Large intestine (tissue), 12 donors: ENCODE data around the gene BPIFB3. TPM values are rescaled to one million over a fixed set of nuclear protein-coding genes. Genes with fewer than 3 reads are reported as not detected.

Source experiments
- DNase-seq, 2 donors: peaks; one replicate each; pipeline versions ENCODE4 v3.0.0 to v3.0.0-alpha.2; 2013
- H3K27ac ChIP-seq: one replicate; pipeline ENCODE4 v1.5.1; 2013; ENCODE audit warnings: low read length
- H3K27me3 ChIP-seq: 2 replicates; pipeline ENCODE4 v1.6.1; 2013; ENCODE audit warnings: low read length; ENCODE audit not compliant: control insufficient read depth, insufficient read depth
- H3K36me3 ChIP-seq: 2 replicates; pipeline ENCODE4 v1.6.1; 2013; ENCODE audit warnings: low read length; ENCODE audit not compliant: control insufficient read depth, insufficient read depth
- H3K4me1 ChIP-seq: one replicate; pipeline ENCODE4 v1.6.1; 2013; ENCODE audit warnings: low read length; ENCODE audit not compliant: control insufficient read depth, insufficient read depth
- H3K4me3 ChIP-seq: one replicate; pipeline ENCODE4 v1.5.1; 2013; ENCODE audit warnings: low read length
- H3K9me3 ChIP-seq: one replicate; pipeline ENCODE4 v1.6.1; 2013; ENCODE audit warnings: mild to moderate bottlenecking, low read depth, low read length, moderate library complexity; ENCODE audit not compliant: control insufficient read depth
- WGBS: methylation state at CpG from one replicate; pipeline ENCODE4 v1.1.5; 2013; ENCODE audit warnings: low lambda C conversion rate; ENCODE audit not compliant: insufficient coverage; 5-methylcytosine and 5-hydroxymethylcytosine counted together
- long read RNA-seq, 11 donors: transcript quantifications; one replicate each; lab custom pipeline, GENCODE V29; 2026
- polyA plus RNA-seq: library from polyadenylated mRNA; unstranded; fragments of 120-200 nt; gene quantifications from one replicate; pipeline ENCODE4 v1.2.1, GENCODE V29; 2013

Gene BPIFB3, protein sequence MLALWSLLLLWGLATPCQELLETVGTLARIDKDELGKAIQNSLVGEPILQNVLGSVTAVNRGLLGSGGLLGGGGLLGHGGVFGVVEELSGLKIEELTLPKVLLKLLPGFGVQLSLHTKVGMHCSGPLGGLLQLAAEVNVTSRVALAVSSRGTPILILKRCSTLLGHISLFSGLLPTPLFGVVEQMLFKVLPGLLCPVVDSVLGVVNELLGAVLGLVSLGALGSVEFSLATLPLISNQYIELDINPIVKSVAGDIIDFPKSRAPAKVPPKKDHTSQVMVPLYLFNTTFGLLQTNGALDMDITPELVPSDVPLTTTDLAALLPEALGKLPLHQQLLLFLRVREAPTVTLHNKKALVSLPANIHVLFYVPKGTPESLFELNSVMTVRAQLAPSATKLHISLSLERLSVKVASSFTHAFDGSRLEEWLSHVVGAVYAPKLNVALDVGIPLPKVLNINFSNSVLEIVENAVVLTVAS
- polyA plus RNA-seq: not detected
- long read RNA-seq, donor 1: 0 reads
- long read RNA-seq, donor 2: 0 reads
- long read RNA-seq, donor 3: 0 reads
- long read RNA-seq, donor 4: 0 reads
- long read RNA-seq, donor 5: 0 reads
- long read RNA-seq, donor 6: 0 reads
- long read RNA-seq, donor 7: 0 reads
- long read RNA-seq, donor 8: 0 reads
- long read RNA-seq, donor 9: 0 reads
- long read RNA-seq, donor 10: 0 reads
- long read RNA-seq, donor 11: 0 reads

DNA sequence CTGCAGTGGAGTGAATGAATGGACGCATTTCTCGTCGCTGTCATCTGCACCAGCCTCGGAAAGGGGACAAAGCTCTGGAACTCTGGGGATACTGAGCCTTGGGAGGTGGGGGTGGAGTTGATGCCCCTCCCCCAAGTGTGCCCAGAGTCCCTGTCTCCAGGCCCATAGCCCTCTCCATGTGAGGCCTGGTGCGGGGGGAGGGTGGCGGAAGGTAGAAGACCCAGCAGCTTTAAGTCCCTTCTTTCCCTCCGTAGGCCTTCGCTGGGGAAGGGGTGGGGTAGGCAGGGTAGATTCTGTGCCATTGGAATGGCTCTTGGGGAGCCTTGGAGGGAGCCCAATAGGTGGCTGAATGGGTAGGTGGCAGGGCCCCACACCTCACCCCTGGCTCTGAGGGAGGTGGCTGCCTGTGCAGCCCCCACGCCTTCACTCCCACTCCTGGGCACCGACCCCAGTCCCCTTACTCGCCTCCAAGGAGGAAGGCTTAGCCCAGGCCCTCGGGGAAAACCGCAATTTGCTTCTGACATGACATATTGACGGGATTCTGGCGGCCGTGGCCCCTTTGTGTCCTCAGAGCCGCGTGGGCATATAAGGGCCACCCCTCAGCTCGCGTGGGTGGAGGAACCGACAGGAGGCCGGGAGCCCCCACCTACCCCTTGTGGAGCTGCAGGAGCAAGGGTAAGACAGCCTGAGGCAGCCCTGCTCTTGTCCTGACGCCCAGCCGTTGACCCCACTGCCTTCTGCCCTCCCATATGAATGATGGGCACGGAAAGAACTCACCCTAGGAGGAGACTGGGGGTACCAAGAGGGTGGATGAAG lies at the start of gene BPIFB3:
Gene BPIFB3, plus strand, starts transcription at position 613 of the 816 bp plus-strand sequence. CDS start 1,533 bp downstream, outside the sequence.
- Histone ChIP-seq H3K4me3 (no peak within 1 kb of the TSS), H3K27me3 (no peaks in the 10 kb centered on the region), H3K4me1 (no peaks in the 10 kb centered on the region), H3K9me3 (no peaks in the 10 kb centered on the region), H3K27ac (no peak within 1 kb of the TSS), H3K36me3 (no peaks in the 10 kb centered on the region)
- no peak for DNase-seq
- 100% methylated on average over 1 of the region's 25 CpGs for WGBS

DNA sequence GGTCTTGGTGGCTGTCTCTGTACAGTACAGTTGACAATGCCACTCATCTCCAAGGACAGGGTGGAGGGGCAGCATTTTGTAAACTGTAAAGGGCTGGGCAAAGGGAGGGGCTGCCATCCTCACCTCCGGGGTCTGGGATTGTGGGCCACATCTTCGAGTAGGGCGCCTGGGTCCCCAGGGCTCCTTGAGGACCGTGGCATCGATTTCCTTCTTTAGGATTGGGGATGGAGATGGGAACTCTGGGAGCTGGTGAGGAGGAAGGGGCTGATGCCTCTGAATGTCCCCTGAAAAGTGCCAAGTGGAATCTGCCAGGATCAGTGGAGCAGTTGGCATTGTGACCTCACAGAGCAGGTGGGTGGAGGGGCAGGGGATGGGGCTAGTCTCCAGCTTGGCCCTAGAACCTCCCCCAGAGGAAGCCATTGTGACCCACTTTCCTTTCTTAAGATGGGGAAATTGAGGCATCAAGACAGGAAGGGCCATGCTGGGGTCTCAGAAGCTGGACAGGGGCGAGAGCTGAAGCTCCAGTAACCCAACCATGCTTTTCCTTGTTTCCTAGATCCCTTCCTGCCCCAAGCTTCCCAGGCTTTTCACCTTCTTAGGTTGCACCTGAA lies 49.5 kb upstream of the BPIFB3 start, which contains the start of gene SUN5:
Gene SUN5, minus strand, starts transcription at position 293 of the 611 bp plus-strand sequence. Its CDS starts 93 bp downstream, at position 200.
- Histone ChIP-seq H3K36me3 (no peaks in the 10 kb centered on the region), H3K4me3 (no peak within 1 kb of the TSS), H3K4me1 (no peaks in the 10 kb centered on the region), H3K9me3 (no peaks in the 10 kb centered on the region), H3K27ac (no peak within 1 kb of the TSS), H3K27me3 (peaks cover 3% of the 10 kb centered on the region)
- WGBS: no CpG with 5 or more reads among the region's 6 CpGs
- no peak for DNase-seq

DNA sequence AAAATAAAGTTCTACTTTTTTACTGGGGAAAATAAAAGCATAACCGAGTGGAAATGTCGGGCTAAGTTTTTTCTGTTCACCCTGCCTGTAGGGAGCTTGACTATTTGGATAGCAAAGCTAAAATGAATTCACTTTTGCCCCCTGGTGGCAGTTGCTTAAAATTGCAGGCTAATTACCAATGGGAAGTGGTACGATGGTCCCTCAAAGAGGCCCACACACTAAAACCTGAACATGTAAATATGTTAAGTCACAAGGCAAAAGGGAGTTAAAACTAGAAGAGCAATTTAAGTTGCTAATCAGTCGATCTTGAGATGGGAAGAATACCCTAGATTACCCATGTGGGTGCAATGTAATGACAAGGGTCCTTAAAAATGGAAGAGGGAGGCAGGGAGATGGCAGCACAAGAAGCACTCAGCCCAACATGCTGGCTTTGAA lies 48.6 kb upstream of the BPIFB3 start:
- Histone ChIP-seq H3K9me3 (no peaks in the 10 kb centered on the region), H3K36me3 (no peaks in the 10 kb centered on the region), H3K27ac (no peak overlapping the region), H3K27me3 (peaks cover 3% of the 10 kb centered on the region), H3K4me3 (no peak overlapping the region), H3K4me1 (no peaks in the 10 kb centered on the region)
- WGBS: no CpG with 5 or more reads among the region's 4 CpGs
- DNase-seq: no peak

DNA sequence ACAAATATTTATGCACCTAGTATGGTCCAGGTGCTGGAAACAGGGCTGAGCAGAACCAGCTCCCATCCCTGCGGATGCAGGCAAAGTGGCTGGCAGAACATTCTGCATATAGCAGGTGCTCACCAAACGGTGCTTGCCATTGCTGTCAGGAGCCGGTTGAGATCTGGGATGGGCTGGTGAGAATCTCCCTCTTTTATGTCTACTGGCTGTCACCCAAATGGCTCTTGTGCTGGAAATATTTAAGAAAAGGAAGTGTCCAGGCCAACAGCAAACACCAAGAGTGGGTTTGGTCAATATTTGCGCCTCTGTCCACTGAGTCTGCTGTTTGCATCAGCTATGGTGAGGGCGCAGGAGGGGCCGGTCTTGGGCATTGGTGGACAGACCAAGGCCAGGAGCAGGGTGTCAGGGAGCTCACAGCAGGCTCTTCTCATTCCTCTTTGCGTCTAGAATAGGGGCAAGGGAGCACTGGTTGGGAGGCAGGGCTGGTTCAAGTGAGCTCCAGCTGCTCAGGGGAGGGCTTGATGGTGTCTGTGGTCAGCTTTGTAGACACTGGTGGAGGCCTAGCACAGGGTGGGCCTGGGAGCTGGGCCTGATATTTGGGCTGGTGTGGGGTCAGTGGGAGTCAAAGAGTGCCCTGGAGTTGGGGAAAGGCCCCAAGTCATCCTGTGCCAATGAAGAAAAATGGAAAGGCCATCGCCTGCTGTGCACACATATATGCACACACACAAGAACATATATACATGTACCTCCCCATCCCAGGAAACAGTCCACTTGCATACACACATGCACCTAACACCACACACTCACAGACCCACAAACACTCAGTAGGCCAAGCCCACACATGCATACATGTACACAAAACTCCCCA lies 47.6 kb upstream of the BPIFB3 start:
- Histone ChIP-seq H3K27ac (no peak overlapping the region), H3K36me3 (no peaks in the 10 kb centered on the region), H3K4me1 (no peaks in the 10 kb centered on the region), H3K9me3 (no peaks in the 10 kb centered on the region), H3K27me3 (peaks cover under 1% of the 10 kb centered on the region), H3K4me3 (no peak overlapping the region)
- no CpG with 5 or more reads among the region's 8 CpGs for WGBS
- no peak for DNase-seq

DNA sequence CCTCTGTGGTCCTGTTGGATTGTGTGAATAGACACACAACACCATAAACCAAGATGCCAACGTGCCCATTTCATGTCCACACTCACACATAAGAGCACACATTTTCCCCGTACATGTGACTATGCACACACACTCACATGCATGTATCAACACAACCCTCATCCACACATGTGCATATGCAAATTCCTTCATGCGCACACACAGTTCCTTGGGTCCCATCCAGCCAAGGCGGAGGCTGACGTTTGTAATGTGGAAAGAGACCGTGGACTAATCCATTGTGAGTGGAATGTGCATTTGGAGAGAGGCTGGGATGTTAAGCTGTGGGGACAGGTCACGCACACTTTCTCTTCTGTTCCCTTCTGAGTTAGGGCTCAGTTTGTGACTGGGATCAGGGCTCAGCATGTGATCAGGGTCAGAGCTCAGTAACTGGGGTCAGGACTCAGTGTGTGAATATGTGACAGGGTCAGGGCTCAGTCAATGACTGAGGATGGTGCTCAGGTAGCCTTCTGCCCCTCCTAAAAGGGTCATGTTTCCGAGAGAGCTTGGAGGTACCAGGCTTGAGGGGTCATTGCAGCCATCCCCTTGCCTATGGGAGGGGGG lies 46.8 kb upstream of the BPIFB3 start:
- Histone ChIP-seq H3K27ac (no peak overlapping the region), H3K36me3 (no peaks in the 10 kb centered on the region), H3K9me3 (no peaks in the 10 kb centered on the region), H3K27me3 (no peaks in the 10 kb centered on the region), H3K4me1 (no peaks in the 10 kb centered on the region), H3K4me3 (no peak overlapping the region)
- WGBS: no CpG with 5 or more reads among the region's 8 CpGs
- no peak for DNase-seq

DNA sequence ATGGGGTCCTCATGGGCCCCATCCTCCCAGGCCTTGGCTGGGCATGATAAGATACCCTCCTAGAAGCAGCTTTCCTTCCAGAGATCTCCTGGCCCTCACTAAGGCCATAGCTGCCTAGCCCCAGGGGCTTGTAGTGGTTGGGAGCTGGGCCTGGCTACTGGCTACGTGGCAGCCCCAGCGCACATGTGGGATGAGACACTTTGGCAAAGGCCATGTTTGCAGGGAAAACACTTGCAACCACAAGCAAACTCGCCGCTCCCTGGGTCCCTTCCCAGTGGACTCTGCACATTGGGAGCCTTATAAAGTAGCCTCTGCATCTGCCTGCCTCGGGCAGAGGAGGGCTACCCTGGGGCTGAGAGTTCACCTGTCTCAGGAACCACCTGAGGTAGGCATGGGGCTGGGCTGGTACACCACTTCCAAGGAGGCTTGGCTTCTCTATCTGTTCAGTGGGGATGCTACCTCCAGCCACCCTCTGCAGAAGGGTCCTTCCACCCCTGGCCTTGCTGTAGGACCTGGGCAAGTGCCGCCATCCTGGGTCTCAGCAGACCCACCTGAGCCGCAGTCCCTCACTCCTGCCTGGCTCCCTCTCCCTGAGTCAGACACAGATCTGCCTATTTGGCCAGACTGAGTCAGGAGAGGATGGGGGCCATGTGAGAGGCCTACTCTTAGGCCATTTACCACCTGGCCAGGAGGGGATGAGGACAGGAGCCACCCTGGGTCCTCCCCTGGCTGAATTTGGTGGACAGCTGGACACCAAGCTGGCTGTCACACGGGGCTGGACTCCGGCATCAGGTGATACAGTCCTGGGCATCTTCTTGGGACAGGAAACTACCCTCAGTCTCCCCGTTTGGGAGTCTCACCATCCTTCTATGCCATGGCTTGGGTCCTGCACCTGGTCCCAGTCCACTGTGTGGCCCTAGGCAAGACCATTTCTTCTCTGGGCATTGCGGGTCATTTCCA lies 46.0 kb upstream of the BPIFB3 start, which contains the start of gene BPIFB2:
Gene BPIFB2, plus strand, starts transcription at position 329 of the 960 bp plus-strand sequence. CDS start 871 bp downstream, outside the sequence.
- WGBS: no CpG with 5 or more reads among the region's 11 CpGs

DNA sequence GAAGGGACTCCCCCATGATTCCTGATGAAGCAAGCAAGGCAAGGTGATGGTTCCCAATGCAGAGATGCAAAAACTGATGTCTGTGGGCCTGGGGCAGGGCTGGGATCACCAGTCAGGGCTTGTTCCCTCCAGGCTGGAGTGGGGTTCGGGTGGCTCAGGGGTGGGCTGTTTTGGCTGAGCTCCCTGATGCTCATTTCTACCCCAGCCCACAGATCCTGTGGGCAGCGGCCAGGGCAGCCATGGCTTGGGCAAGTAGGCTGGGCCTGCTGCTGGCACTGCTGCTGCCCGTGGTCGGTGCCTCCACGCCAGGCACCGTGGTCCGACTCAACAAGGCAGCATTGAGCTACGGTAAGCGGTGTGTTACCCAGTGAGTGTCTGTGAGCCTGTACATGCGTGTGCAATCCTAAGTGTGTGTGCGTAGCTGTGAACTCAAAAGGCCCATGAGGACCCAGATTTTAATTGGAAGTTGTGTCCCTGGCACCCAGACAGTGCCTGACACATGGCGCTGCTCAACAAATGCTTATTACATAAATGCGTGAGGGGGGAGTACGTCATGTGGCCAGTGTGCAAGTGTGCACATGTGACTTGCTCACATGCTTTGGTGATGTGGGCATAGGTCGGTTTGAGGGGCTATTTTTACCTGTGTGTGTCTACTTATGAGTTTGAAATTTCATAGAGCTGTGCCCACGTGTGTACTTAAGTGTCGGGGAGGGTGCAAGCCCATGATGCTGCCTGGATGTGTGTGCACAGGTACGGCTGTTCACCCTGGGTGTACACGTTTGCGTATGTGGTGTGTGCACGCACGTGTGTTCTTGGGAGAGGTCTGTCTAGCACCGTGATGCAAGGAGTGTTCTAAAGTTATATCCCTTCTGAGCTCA lies 45.1 kb upstream of the BPIFB3 start:
- no CpG with 5 or more reads among the region's 23 CpGs for WGBS
- Histone ChIP-seq H3K4me3 (no peak overlapping the region), H3K27me3 (no peaks in the 10 kb centered on the region), H3K4me1 (no peaks in the 10 kb centered on the region), H3K9me3 (no peaks in the 10 kb centered on the region), H3K27ac (no peak overlapping the region), H3K36me3 (no peaks in the 10 kb centered on the region)
- DNase-seq: no peak

More for the DNA sequence above, 46.0 kb upstream of the BPIFB3 start, which contains the start of gene BPIFB2:
- H3K36me3 ChIP-seq: no peaks in the 10 kb centered on the region
- H3K27me3 ChIP-seq: no peaks in the 10 kb centered on the region
- no peak for DNase-seq
- no peaks in the 10 kb centered on the region for H3K4me1 ChIP-seq
- H3K4me3 ChIP-seq: no peak within 1 kb of the TSS
- no peaks in the 10 kb centered on the region for H3K9me3 ChIP-seq
- no peak within 1 kb of the TSS for H3K27ac ChIP-seq
